ENCODE measurements around the gene OXER1. TPM values are rescaled to one million over a fixed set of nuclear protein-coding genes. Genes with fewer than 3 reads are reported as not detected.

Gene OXER1
- total RNA-seq, 1 experiment from 2014 or later, result not detected

- Histone ChIP-seq H4K20me1 (ENCODE audit: low read length) (no peaks in the 10 kb centered on the region), H3K27ac (ENCODE audit: low read length) (no peak overlapping the region), H3F3A (ENCODE audit: low read length, unreplicated experiment) (no peaks in the 10 kb centered on the region), H3K4me1 (ENCODE audit: insufficient read depth, low read length) (no peaks in the 10 kb centered on the region), H3K4me3 (ENCODE audit: low read length) (no peak overlapping the region), H3K4me2 (ENCODE audit: low read length) (no peak overlapping the region), H3K36me3 (ENCODE audit: low read depth, low read length) (no peaks in the 10 kb centered on the region), H3K9me2 (replicated peaks; ENCODE audit: low read length) (no peaks in the 10 kb centered on the region), H3K27me3 (ENCODE audit: low read length) (no peaks in the 10 kb centered on the region), H3K79me2 (ENCODE audit: low read length) (no peaks in the 10 kb centered on the region), H3K9me3 (ENCODE audit: low read length) (no peaks in the 10 kb centered on the region), H2AFZ (ENCODE audit: low read length) (no peak overlapping the region), H3K9ac (ENCODE audit: low read length) (no peak overlapping the region)
- ChIA-PET POLR2A (ENCODE audit: unreplicated experiment) (no interaction called here), CTCF (no interaction called here)
- ATAC-seq (no peak), DNase-seq (no peak)
- no TSS peak for BruUV-seq (replicated peaks)
- TF ChIP-seq EZH2 (IDR thresholded peaks at IDR 0.05; ENCODE audit: low read length, unreplicated experiment), result no peak
- TF ChIP-seq CTCF (conservative IDR thresholded peaks at IDR 0.05; ENCODE audit: low read depth, low read length), result no peak
- no peak for TF ChIP-seq EZH2phosphoT487 (IDR thresholded peaks at IDR 0.05; ENCODE audit: borderline replicate concordance, low read length)
- intact Hi-C loops (cut with micrococcal nuclease), result no loop called here
Measured at GRCh38 chr2:42771546-42772153, 7.7 kb upstream of the OXER1 start.

GRCh38 chr2:42770288-42771131 lies 6.6 kb upstream of the OXER1 start:
- peak; percentile 22 for DNase-seq
- H3K4me3 ChIP-seq (ENCODE audit: low read length), result no peak overlapping the region
- H3K9ac ChIP-seq (ENCODE audit: low read length), result no peak overlapping the region
- H3K9me3 ChIP-seq (ENCODE audit: low read length), result no peaks in the 10 kb centered on the region
- H2AFZ ChIP-seq (ENCODE audit: low read length), result no peak overlapping the region
- intact Hi-C loops (cut with micrococcal nuclease), result no loop called here
- BruUV-seq (replicated peaks), result no TSS peak
- no peak for TF ChIP-seq EZH2phosphoT487 (IDR thresholded peaks at IDR 0.05; ENCODE audit: borderline replicate concordance, low read length)
- peak; percentile 58 for TF ChIP-seq CTCF (conservative IDR thresholded peaks at IDR 0.05; ENCODE audit: low read depth, low read length)
- no peak for TF ChIP-seq EZH2 (IDR thresholded peaks at IDR 0.05; ENCODE audit: low read length, unreplicated experiment)
- peak; percentile 69 for ATAC-seq
- no peak overlapping the region for H3K4me2 ChIP-seq (ENCODE audit: low read length)
- H4K20me1 ChIP-seq (ENCODE audit: low read length), result no peaks in the 10 kb centered on the region
- no peaks in the 10 kb centered on the region for H3F3A ChIP-seq (ENCODE audit: low read length, unreplicated experiment)
- no peaks in the 10 kb centered on the region for H3K79me2 ChIP-seq (ENCODE audit: low read length)
- no peaks in the 10 kb centered on the region for H3K36me3 ChIP-seq (ENCODE audit: low read depth, low read length)
- no peaks in the 10 kb centered on the region for H3K9me2 ChIP-seq (replicated peaks; ENCODE audit: low read length)
- ChIA-PET POLR2A (ENCODE audit: unreplicated experiment) (no interaction called here), CTCF (no interaction called here)
- H3K27ac ChIP-seq (ENCODE audit: low read length), result no peak overlapping the region
- H3K27me3 ChIP-seq (ENCODE audit: low read length), result no peaks in the 10 kb centered on the region
- no peaks in the 10 kb centered on the region for H3K4me1 ChIP-seq (ENCODE audit: insufficient read depth, low read length)
